Right cardiac atrium (tissue), 5 donors: ENCODE results near the gene NFE2L1. TPM values are rescaled to one million over a fixed set of nuclear protein-coding genes. Genes with fewer than 3 reads are reported as not detected.
"Not testable (repeated sequence)": the region's sequence is repeated elsewhere in the genome, so short reads cannot be mapped to it uniquely, and the experiment has no call there.

Experiments used
- ATAC-seq, 2 donors: fragments of 200-7000 bp; cut with Tn5 transposase; one replicate each; pipeline versions ENCODE4 v1.8.0 to v1.9.1; 2020; ENCODE audit warnings: moderate library complexity in 2 of 2, mild to moderate bottlenecking in 1 of 2
- DNase-seq, 3 donors: peaks; one replicate each; pipeline ENCODE4 v3.0.0-alpha.2; 2020
- H3K27ac ChIP-seq: one replicate; pipeline ENCODE4 v1.5.1; 2013; ENCODE audit warnings: mild to moderate bottlenecking, low read length, control low read depth, moderate library complexity
- H3K27me3 ChIP-seq: one replicate; pipeline ENCODE4 v1.6.1; 2013; ENCODE audit not compliant: control insufficient read depth, insufficient read depth
- H3K4me1 ChIP-seq: one replicate; pipeline ENCODE4 v1.6.1; 2013; ENCODE audit warnings: low read length; ENCODE audit not compliant: control insufficient read depth, insufficient read depth
- H3K4me3 ChIP-seq: one replicate; pipeline ENCODE4 v1.5.1; 2013; ENCODE audit warnings: low read length, control low read depth
- H3K9me3 ChIP-seq: one replicate; pipeline ENCODE4 v1.6.1; 2013; ENCODE audit warnings: low read length; ENCODE audit not compliant: control insufficient read depth
- WGBS: extraction: QIAGEN DNeasy Blood & Tissue Kit; methylation state at CpG from one replicate; pipeline ENCODE4 v1.1.7; 2013; 5-methylcytosine and 5-hydroxymethylcytosine counted together
- intact Hi-C, 4 donors: fragments of 100-400 bp; cut with DNase I; formaldehyde crosslinking; loops; one replicate each; pipeline versions ENCODE4 v1.11.0 to v1.14.0; 2022 to 2023
- long read RNA-seq, 4 donors: library from polyadenylated mRNA; unstranded; transcript quantifications; one replicate each; pipeline ENCODE4 v2.0.0, GENCODE V29; 2020 to 2021
- polyA plus RNA-seq: library from polyadenylated mRNA; stranded (reverse); fragments of 200-250 nt; gene quantifications from one replicate; pipeline ENCODE4 v1.2.3, GENCODE V29; 2013
- total RNA-seq, 4 donors: library from RNA; stranded (reverse); fragmentation: NEBNext Ultra II Directional; extraction: Animal tissue kit (Norgen Biotek cat#: 25700); gene quantifications; one replicate each; pipeline ENCODE4 v1.2.1, GENCODE V29; 2021
- donor health status: healthy with polysubstance abuse.
- donor health status: DM: no; HTN: yes; CAD: no.
- donor health status: DM: no; HTN: no; CAD: no.
- donor health status: DM: no; HTN: yes; CAD: no; lungs with severe emphysema.
- donor health status: DM: yes; HTN: yes; CAD: no.

The NFE2L1 gene, protein sequence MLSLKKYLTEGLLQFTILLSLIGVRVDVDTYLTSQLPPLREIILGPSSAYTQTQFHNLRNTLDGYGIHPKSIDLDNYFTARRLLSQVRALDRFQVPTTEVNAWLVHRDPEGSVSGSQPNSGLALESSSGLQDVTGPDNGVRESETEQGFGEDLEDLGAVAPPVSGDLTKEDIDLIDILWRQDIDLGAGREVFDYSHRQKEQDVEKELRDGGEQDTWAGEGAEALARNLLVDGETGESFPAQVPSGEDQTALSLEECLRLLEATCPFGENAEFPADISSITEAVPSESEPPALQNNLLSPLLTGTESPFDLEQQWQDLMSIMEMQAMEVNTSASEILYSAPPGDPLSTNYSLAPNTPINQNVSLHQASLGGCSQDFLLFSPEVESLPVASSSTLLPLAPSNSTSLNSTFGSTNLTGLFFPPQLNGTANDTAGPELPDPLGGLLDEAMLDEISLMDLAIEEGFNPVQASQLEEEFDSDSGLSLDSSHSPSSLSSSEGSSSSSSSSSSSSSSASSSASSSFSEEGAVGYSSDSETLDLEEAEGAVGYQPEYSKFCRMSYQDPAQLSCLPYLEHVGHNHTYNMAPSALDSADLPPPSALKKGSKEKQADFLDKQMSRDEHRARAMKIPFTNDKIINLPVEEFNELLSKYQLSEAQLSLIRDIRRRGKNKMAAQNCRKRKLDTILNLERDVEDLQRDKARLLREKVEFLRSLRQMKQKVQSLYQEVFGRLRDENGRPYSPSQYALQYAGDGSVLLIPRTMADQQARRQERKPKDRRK
- total RNA-seq (100 to 1,000 TPM; 603 to 811 (median 785) TPM), polyA plus RNA-seq (661 TPM)
- long read RNA-seq, donor 1, full-length matches to known transcripts = 41 of 377 reads
- long read RNA-seq, donor 1, partial matches to known transcripts = 73 of 377 reads
- long read RNA-seq, donor 1, other reads (novel, unspliced or antisense) = 263 of 377 reads
- long read RNA-seq, donor 2, full-length matches to known transcripts = 20 of 280 reads
- long read RNA-seq, donor 2, partial matches to known transcripts = 44 of 280 reads
- long read RNA-seq, donor 2, other reads (novel, unspliced or antisense) = 216 of 280 reads
- long read RNA-seq, donor 3, full-length matches to known transcripts = 15 of 319 reads
- long read RNA-seq, donor 3, partial matches to known transcripts = 21 of 319 reads
- long read RNA-seq, donor 3, other reads (novel, unspliced or antisense) = 283 of 319 reads
- long read RNA-seq, donor 4, full-length matches to known transcripts = 22 of 285 reads
- long read RNA-seq, donor 4, partial matches to known transcripts = 34 of 285 reads
- long read RNA-seq, donor 4, other reads (novel, unspliced or antisense) = 229 of 285 reads

- DNase-seq (peak; percentile 99 to 100 (median 99)), ATAC-seq (peak; percentile 94)
- H3K9me3 ChIP-seq = no peaks in the 10 kb centered on the region
- no peaks in the 10 kb centered on the region for H3K27me3 ChIP-seq
- H3K4me1 ChIP-seq = peaks cover 22% of the 10 kb centered on the region
- peak within 1 kb of the TSS; percentile 71 for H3K4me3 ChIP-seq
- WGBS = under 1% methylated on average over 47 of the region's 47 CpGs
- peak within 1 kb of the TSS; percentile 100 for H3K27ac ChIP-seq
- intact Hi-C loops = no loop called here
Observed at GRCh38 chr17:48047741-48048383, at the start of gene NFE2L1. Gene NFE2L1, plus strand, starts transcription at chr17:48048359. Its CDS starts 2,760 bp downstream, at chr17:48051119.

DNA sequence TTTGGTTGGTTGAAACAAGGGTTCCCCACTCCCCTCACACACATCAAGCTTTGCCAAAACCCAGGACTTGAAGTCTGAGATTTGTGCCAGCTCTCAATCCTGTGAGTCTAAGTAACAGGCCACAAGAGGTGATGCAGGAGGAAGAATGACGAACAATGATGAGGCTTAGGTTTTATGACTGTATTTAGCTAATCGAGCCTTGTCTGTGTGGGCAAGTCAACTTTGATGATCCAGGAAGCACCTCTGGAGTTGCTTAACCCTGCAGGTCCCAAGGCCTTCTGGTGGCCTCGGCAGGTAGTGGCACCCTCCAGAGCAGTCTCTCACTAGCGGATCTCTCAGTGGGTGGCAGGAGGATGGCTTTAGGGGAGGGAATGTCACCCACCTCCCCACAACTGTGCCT lies 48.6 kb upstream of the NFE2L1 start:
- intact Hi-C loops = no loop called here
- no peak for DNase-seq
- ATAC-seq = no peak
- Histone ChIP-seq H3K27ac (no peak overlapping the region), H3K4me1 (no peaks in the 10 kb centered on the region), H3K27me3 (no peaks in the 10 kb centered on the region), H3K9me3 (no peaks in the 10 kb centered on the region), H3K4me3 (no peak overlapping the region)
- WGBS = 51% methylated on average over 4 of the region's 4 CpGs

DNA sequence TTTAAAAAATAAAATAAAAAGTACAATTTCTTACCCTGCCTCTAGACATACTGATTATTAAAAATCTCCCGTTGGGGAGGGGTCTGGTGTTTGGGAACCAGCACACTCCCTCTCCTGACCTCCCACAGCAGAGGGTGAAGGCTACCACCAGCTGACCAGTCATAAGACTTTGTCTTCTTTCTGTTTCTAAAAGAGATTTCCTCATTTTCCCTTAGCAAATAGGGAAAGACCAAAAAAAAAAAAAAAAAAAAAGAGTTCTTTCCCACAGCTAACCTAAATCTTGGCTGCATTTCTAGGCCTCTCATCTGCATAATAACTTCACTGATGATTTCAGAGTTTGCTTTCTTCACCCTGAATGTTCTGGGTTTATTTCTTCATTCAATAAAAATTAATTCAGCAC lies 47.0 kb upstream of the NFE2L1 start:
- H3K4me1 ChIP-seq = no peaks in the 10 kb centered on the region
- no peaks in the 10 kb centered on the region for H3K9me3 ChIP-seq
- H3K4me3 ChIP-seq = no peak overlapping the region
- H3K27me3 ChIP-seq = no peaks in the 10 kb centered on the region
- intact Hi-C loops = no loop called here
- DNase-seq (no peak), ATAC-seq (no peak)
- H3K27ac ChIP-seq = no peak overlapping the region
- WGBS = 88% methylated on average over 1 of the region's 1 CpG

DNA sequence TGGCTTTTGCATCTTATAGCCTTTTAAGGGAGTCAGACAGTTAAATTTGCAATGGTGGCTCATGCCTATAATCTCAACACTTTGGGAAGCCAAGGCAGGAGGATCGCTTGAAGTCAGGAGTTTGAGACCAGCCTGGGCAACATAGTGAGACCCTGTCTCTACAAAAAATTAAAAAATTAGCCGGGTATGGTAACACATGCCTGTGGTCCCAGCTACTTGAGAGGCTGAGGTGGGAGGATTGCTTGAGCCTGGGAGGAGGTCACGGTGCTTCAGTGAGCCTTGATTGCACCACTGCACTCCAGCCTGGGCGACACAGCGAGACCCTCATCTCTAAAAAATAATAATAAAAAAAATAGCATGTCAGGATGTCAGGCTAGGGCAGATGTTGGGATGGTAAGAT lies 46.5 kb upstream of the NFE2L1 start:
- H3K27me3 ChIP-seq, intact Hi-C loops, H3K4me3 ChIP-seq, H3K4me1 ChIP-seq, H3K27ac ChIP-seq, DNase-seq, ATAC-seq, H3K9me3 ChIP-seq: not testable (repeated sequence)
- WGBS = 96% methylated on average over 5 of the region's 5 CpGs

GRCh38 chr17:48002266-48002915 lies 45.8 kb upstream of the NFE2L1 start:
- Histone ChIP-seq H3K27me3 (no peaks in the 10 kb centered on the region), H3K9me3 (no peaks in the 10 kb centered on the region), H3K4me3 (no peak overlapping the region), H3K4me1 (no peaks in the 10 kb centered on the region), H3K27ac (peak overlapping the region; percentile 76)
- ATAC-seq (peak; percentile 32 to 59), DNase-seq (no peak)
- WGBS = 31% methylated on average over 4 of the region's 4 CpGs
- intact Hi-C loops = no loop called here

GRCh38 chr17:48002916-48003416 lies 45.2 kb upstream of the NFE2L1 start:
- no peak for DNase-seq
- 59% methylated on average over 7 of the region's 7 CpGs for WGBS
- ATAC-seq = no peak
- Histone ChIP-seq H3K4me3 (no peak overlapping the region), H3K27me3 (no peaks in the 10 kb centered on the region), H3K27ac (no peak overlapping the region), H3K4me1 (no peaks in the 10 kb centered on the region), H3K9me3 (no peaks in the 10 kb centered on the region)
- intact Hi-C loops = no loop called here

DNA sequence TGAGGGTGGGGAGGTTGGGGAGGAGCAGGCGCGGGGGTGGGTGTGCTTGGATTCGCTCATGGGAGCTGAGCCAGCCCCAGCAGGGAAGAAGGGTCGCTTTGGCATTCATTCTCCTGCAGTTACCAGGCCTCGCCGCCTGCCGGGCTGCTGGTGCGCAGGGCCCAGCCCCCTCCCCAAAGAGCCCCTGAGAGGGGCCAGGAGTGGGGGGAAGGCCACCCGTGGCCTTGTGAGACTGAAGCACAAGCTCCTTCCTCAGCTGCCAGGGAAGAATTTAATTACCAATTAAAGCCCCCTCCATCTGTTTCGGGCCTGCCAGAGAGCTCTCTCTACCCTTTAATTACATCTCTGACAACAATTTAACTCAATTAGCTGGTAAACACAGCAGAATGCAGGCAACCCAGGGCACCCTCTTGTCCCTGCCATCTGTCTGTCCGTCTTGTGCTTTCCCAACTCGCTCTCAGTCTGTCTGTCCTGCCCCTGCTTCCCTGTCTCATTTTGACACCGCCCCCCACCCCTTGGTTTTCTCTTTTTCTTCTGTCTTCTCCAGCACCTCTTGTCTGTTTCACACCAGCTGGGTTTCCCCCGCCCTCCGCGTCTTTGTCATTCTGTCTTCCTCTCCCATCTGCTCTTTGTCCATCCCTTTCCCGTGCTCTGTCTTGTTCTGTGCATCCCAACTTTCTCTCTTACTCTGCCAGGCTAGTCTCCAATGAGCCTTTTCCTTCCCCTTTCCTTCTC lies 44.6 kb upstream of the NFE2L1 start:
- no peak for DNase-seq
- Histone ChIP-seq H3K9me3 (no peaks in the 10 kb centered on the region), H3K4me1 (no peaks in the 10 kb centered on the region), H3K4me3 (no peak overlapping the region), H3K27ac (no peak overlapping the region), H3K27me3 (no peaks in the 10 kb centered on the region)
- WGBS = 78% methylated on average over 17 of the region's 17 CpGs
- intact Hi-C loops = no loop called here
- ATAC-seq = no peak

DNA sequence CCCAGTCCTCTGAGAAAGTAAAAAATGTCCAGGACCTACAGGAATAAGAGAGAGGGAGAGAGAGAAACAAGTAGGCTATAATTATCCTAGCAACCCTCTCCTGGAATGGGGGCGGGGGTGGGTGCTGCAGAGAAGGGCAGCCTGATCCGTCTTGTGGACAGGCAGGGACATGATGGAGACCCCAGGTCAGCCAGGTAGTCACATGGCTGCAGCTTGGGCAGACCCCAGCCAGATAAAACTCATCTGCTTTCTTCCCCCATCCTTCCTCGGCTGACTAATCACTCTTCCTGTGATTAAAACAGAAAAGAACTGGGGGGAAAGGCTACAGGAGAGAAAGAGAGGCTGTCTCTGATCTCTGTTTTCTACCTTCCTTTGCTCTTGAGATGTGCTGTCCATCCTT lies 43.2 kb upstream of the NFE2L1 start:
- H3K9me3 ChIP-seq = no peaks in the 10 kb centered on the region
- 48% methylated on average over 3 of the region's 3 CpGs for WGBS
- H3K27me3 ChIP-seq = no peaks in the 10 kb centered on the region
- DNase-seq (no peak), ATAC-seq (no peak)
- H3K4me1 ChIP-seq = no peaks in the 10 kb centered on the region
- no peak overlapping the region for H3K4me3 ChIP-seq
- intact Hi-C loops = no loop called here
- H3K27ac ChIP-seq = no peak overlapping the region

- Histone ChIP-seq H3K9me3 (no peaks in the 10 kb centered on the region), H3K4me3 (no peak overlapping the region), H3K27ac (no peak overlapping the region), H3K27me3 (no peaks in the 10 kb centered on the region), H3K4me1 (no peaks in the 10 kb centered on the region)
- no peak for ATAC-seq
- WGBS = 89% methylated on average over 12 of the region's 12 CpGs
- DNase-seq = no peak
- intact Hi-C loops = no loop called here
Observed at GRCh38 chr17:48006936-48007709, 41.0 kb upstream of the NFE2L1 start.
